ENCODE measurements around the gene CLEC12A.
"Not testable (repeated sequence)": the region's sequence is repeated elsewhere in the genome, so short reads cannot be mapped to it uniquely, and the experiment has no call there.

CLEC12A gene

GRCh38 chr12:10025236-10025635, 54.0 kb downstream of the CLEC12A start:
- TF ChIP-seq CTCF (IDR thresholded peaks at IDR 0.05; ENCODE audit: low read depth, low read length, missing control alignments): no peak
- H3K4me3 ChIP-seq (ENCODE audit: low read depth, low read length): no peak overlapping the region
- in situ Hi-C loops (cut with HindIII; ENCODE audit: low sequenced_read_pairs): no loop called here
- DNase-seq (ENCODE audit: low read depth): no peak

- H3K4me3 ChIP-seq (ENCODE audit: low read depth, low read length); in situ Hi-C loops (cut with HindIII; ENCODE audit: low sequenced_read_pairs); DNase-seq (ENCODE audit: low read depth): not testable (repeated sequence)
Observed at GRCh38 chr12:10026666-10027065, 55.5 kb downstream of the CLEC12A start.

GRCh38 chr12:10027311-10027710, 56.1 kb downstream of the CLEC12A start:
- DNase-seq (ENCODE audit: low read depth): no peak
- in situ Hi-C loops (cut with HindIII; ENCODE audit: low sequenced_read_pairs): no loop called here
- no peak for TF ChIP-seq CTCF (IDR thresholded peaks at IDR 0.05; ENCODE audit: low read depth, low read length, missing control alignments)
- H3K4me3 ChIP-seq (ENCODE audit: low read depth, low read length): no peak overlapping the region

- no peak for DNase-seq (ENCODE audit: low read depth)
Observed at GRCh38 chr12:10027721-10028120, 56.5 kb downstream of the CLEC12A start.

GRCh38 chr12:10030446-10030845, 59.2 kb downstream of the CLEC12A start, which contains the start of gene CLEC9A:
Gene CLEC9A, plus strand, starts transcription at chr12:10030682. Its CDS starts 22,006 bp downstream, at chr12:10052688.
- no peak within 1 kb of the TSS for H3K4me3 ChIP-seq (ENCODE audit: low read depth, low read length)
- in situ Hi-C loops (cut with HindIII; ENCODE audit: low sequenced_read_pairs): no loop called here
- TF ChIP-seq CTCF (IDR thresholded peaks at IDR 0.05; ENCODE audit: low read depth, low read length, missing control alignments): no peak
- no peak for DNase-seq (ENCODE audit: low read depth)

More at GRCh38 chr12:10027721-10028120, 56.5 kb downstream of the CLEC12A start:
- in situ Hi-C loops (cut with HindIII; ENCODE audit: low sequenced_read_pairs): no loop called here
- no peak overlapping the region for H3K4me3 ChIP-seq (ENCODE audit: low read depth, low read length)
- TF ChIP-seq CTCF (IDR thresholded peaks at IDR 0.05; ENCODE audit: low read depth, low read length, missing control alignments): no peak

GRCh38 chr12:10031321-10031720, 60.1 kb downstream of the CLEC12A start:
- no peak overlapping the region for H3K4me3 ChIP-seq (ENCODE audit: low read depth, low read length)
- in situ Hi-C loops (cut with HindIII; ENCODE audit: low sequenced_read_pairs): no loop called here
- DNase-seq (ENCODE audit: low read depth): no peak
- no peak for TF ChIP-seq CTCF (IDR thresholded peaks at IDR 0.05; ENCODE audit: low read depth, low read length, missing control alignments)

- in situ Hi-C loops (cut with HindIII; ENCODE audit: low sequenced_read_pairs): no loop called here
- TF ChIP-seq CTCF (IDR thresholded peaks at IDR 0.05; ENCODE audit: low read depth, low read length, missing control alignments): no peak
- no peak overlapping the region for H3K4me3 ChIP-seq (ENCODE audit: low read depth, low read length)
- DNase-seq (ENCODE audit: low read depth): peak; percentile 37
Observed at GRCh38 chr12:10031771-10032175, 60.6 kb downstream of the CLEC12A start.
